ENCODE data around the gene INTS13.

INTS13 gene

DNA sequence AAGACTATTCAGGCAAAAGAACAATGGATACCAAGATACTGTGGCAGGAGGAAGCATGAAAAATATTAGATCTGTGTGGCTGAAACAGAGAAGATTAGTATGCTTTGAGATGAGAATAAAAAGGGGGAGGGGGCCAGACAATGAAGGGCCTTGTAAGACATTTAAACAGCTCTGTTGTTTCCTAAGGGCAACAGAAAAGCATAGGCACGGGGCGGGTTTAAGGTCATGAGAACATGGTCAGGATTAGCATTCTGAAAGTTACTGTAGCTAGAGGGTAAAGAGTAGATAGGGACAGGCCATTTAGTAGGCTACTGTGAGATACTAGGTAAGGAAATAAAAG, 18.6 kb downstream of the INTS13 start:
- H3K9me3 ChIP-seq (ENCODE audit: insufficient read depth, low read length): no peaks in the 10 kb centered on the region
- peaks cover 15% of the 10 kb centered on the region; the same call in 1 of the 2 replicates for H3F3A ChIP-seq (ENCODE audit: insufficient read depth)
- TF ChIP-seq, protein P1, sequence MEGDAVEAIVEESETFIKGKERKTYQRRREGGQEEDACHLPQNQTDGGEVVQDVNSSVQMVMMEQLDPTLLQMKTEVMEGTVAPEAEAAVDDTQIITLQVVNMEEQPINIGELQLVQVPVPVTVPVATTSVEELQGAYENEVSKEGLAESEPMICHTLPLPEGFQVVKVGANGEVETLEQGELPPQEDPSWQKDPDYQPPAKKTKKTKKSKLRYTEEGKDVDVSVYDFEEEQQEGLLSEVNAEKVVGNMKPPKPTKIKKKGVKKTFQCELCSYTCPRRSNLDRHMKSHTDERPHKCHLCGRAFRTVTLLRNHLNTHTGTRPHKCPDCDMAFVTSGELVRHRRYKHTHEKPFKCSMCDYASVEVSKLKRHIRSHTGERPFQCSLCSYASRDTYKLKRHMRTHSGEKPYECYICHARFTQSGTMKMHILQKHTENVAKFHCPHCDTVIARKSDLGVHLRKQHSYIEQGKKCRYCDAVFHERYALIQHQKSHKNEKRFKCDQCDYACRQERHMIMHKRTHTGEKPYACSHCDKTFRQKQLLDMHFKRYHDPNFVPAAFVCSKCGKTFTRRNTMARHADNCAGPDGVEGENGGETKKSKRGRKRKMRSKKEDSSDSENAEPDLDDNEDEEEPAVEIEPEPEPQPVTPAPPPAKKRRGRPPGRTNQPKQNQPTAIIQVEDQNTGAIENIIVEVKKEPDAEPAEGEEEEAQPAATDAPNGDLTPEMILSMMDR (IDR thresholded peaks at IDR 0.05; ENCODE audit: insufficient read depth, low read length, poor library complexity, severe bottlenecking): no peak
- no peak for TF ChIP-seq EZH2phosphoT487 (conservative IDR thresholded peaks at IDR 0.05; ENCODE audit: low read length)
- H2AFZ ChIP-seq (ENCODE audit: low read depth, low read length, severe bottlenecking): no peak overlapping the region
- H4K20me1 ChIP-seq (ENCODE audit: low read depth, low read length): 0 out of 2 replicates have a peak, but pooled peaks cover 5% of the 10 kb centered on the region
- H3K79me2 ChIP-seq (ENCODE audit: insufficient read depth, low read length): no peaks in the 10 kb centered on the region
- no peak overlapping the region for H3K27ac ChIP-seq (ENCODE audit: low read depth, low read length)
- H3K4me2 ChIP-seq (ENCODE audit: low read depth, low read length, poor library complexity, severe bottlenecking): no peak overlapping the region
- H3K9ac ChIP-seq (ENCODE audit: low read length): no peak overlapping the region
- H3K4me3 ChIP-seq (ENCODE audit: insufficient read depth, low read length, poor library complexity, severe bottlenecking): no peak overlapping the region
- H3K9me2 ChIP-seq (replicated peaks; ENCODE audit: insufficient read depth, low read length): no peaks in the 10 kb centered on the region
- peaks cover 55% of the 10 kb centered on the region for H3K36me3 ChIP-seq (ENCODE audit: low read length)
- no peaks in the 10 kb centered on the region for H3K27me3 ChIP-seq (ENCODE audit: low read length)

DNA sequence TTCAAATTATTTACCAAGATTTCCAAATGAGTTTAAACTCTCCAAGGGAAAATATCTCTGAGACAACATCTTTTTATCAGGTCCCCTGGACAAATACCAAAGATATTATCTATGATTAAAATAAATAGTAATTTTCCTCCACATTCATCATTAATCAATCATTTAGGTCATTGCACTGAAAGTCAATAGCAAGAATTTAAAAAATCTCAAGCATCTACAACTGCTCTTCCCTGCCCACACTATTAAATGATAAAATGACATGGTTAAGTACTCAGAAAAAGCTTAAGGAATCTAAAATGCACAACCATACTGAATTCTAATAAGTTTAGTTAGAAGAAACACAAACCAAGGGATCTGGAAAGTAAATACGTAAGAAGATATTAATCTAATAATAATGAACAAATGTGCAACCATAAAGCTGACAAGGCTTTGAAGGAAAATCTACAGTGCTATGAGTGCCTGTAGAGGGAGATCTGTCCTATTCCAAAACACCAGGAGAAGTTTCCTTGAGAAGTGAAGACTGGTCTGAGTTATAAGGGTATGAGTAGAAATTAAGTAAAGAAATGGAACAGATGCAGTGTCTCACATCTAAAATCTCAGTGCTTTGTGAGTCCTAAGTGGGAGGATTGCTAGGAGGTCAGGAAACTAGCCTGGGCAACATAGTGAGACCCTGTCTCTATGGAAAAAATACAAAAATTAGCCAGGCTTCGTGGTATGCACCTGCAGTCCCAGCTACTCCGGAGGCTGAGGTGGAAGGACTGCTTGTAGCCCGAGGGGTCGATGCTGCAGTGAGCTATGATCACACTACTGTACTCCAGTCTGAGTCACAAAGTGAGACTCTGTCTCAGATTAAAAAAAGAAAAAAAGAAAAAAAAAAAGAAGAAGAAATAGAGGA, 19.2 kb downstream of the INTS13 start:
- H3K27me3 ChIP-seq (ENCODE audit: low read length): no peaks in the 10 kb centered on the region
- 0 out of 2 replicates have a peak, but pooled peaks cover 5% of the 10 kb centered on the region for H4K20me1 ChIP-seq (ENCODE audit: low read depth, low read length)
- no peak overlapping the region for H2AFZ ChIP-seq (ENCODE audit: low read depth, low read length, severe bottlenecking)
- peaks cover 12% of the 10 kb centered on the region; the same call in 1 of the 2 replicates for H3F3A ChIP-seq (ENCODE audit: insufficient read depth)
- no peak overlapping the region for H3K4me3 ChIP-seq (ENCODE audit: insufficient read depth, low read length, poor library complexity, severe bottlenecking)
- H3K27ac ChIP-seq (ENCODE audit: low read depth, low read length): no peak overlapping the region
- H3K36me3 ChIP-seq (ENCODE audit: low read length): peaks cover 56% of the 10 kb centered on the region
- no peaks in the 10 kb centered on the region for H3K9me2 ChIP-seq (replicated peaks; ENCODE audit: insufficient read depth, low read length)
- TF ChIP-seq, protein P1 (IDR thresholded peaks at IDR 0.05; ENCODE audit: insufficient read depth, low read length, poor library complexity, severe bottlenecking): no peak
- no peak for TF ChIP-seq EZH2phosphoT487 (conservative IDR thresholded peaks at IDR 0.05; ENCODE audit: low read length)
- H3K4me2 ChIP-seq (ENCODE audit: low read depth, low read length, poor library complexity, severe bottlenecking): no peak overlapping the region
- H3K9ac ChIP-seq (ENCODE audit: low read length): no peak overlapping the region
- no peaks in the 10 kb centered on the region for H3K79me2 ChIP-seq (ENCODE audit: insufficient read depth, low read length)
- no peaks in the 10 kb centered on the region for H3K9me3 ChIP-seq (ENCODE audit: insufficient read depth, low read length)

DNA sequence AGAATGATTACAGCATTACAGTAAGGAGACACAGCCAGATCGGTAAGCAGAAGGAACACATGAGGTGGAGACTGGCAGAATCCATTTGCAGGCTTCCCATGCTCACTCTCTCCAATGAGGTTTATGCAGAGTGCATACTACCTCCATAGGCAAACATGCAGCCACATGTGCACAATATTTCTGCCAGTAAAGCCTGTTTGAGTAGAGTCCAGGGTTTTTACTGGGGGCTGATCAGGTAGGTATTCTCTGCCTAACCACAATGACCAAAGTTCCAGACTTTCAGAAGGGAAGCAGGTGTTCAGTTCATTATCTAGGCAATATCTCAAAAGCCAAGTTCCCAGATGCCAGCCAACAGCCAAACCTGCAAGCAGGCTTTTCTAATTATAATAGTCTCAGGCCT, 31.1 kb downstream of the INTS13 start:
- 0 out of 2 replicates have a peak, but pooled peaks cover 10% of the 10 kb centered on the region for H3F3A ChIP-seq (ENCODE audit: insufficient read depth)
- H3K9me2 ChIP-seq (replicated peaks; ENCODE audit: insufficient read depth, low read length): no peaks in the 10 kb centered on the region
- H2AFZ ChIP-seq (ENCODE audit: low read depth, low read length, severe bottlenecking): no peak overlapping the region
- no peaks in the 10 kb centered on the region for H3K9me3 ChIP-seq (ENCODE audit: insufficient read depth, low read length)
- no peaks in the 10 kb centered on the region for H3K27me3 ChIP-seq (ENCODE audit: low read length)
- H3K4me2 ChIP-seq (ENCODE audit: low read depth, low read length, poor library complexity, severe bottlenecking): no peak overlapping the region
- no peak overlapping the region for H3K9ac ChIP-seq (ENCODE audit: low read length)
- H3K79me2 ChIP-seq (ENCODE audit: insufficient read depth, low read length): no peaks in the 10 kb centered on the region
- H3K36me3 ChIP-seq (ENCODE audit: low read length): peaks cover 66% of the 10 kb centered on the region
- TF ChIP-seq EZH2phosphoT487 (conservative IDR thresholded peaks at IDR 0.05; ENCODE audit: low read length): no peak
- TF ChIP-seq, protein P1 (IDR thresholded peaks at IDR 0.05; ENCODE audit: insufficient read depth, low read length, poor library complexity, severe bottlenecking): no peak
- no peak overlapping the region for H3K4me3 ChIP-seq (ENCODE audit: insufficient read depth, low read length, poor library complexity, severe bottlenecking)
- no peak overlapping the region for H3K27ac ChIP-seq (ENCODE audit: low read depth, low read length)
- 0 out of 2 replicates have a peak, but pooled peaks cover 3% of the 10 kb centered on the region for H4K20me1 ChIP-seq (ENCODE audit: low read depth, low read length)

Data from SU-DHL-6 (cell line).